H9 (cell line): ENCODE data around the gene GABRB1. TPM values are rescaled to one million over a fixed set of nuclear protein-coding genes. Genes with fewer than 3 reads are reported as not detected.

Experiments
- DNase-seq: peaks from one replicate; pipeline ENCODE4 v3.0.0-alpha.2; 2017
- H2AFZ ChIP-seq: one replicate; pipeline ENCODE4 v1.6.1; 2013; ENCODE audit warnings: mild to moderate bottlenecking, low read length, control low read depth, moderate library complexity
- H2AK5ac ChIP-seq: 2 replicates; pipeline ENCODE4 v1.6.1; 2013; ENCODE audit warnings: low read length, control low read depth, mixed read lengths; ENCODE audit not compliant: insufficient read length
- H2BK120ac ChIP-seq: one replicate; pipeline ENCODE4 v1.6.1; 2013; ENCODE audit warnings: low read depth, mild to moderate bottlenecking, low read length, control low read depth, inconsistent platforms; ENCODE audit not compliant: poor library complexity, severe bottlenecking
- H2BK12ac ChIP-seq: 2 replicates; pipeline ENCODE4 v1.6.1; 2013; ENCODE audit warnings: low read length, control low read depth, mixed read lengths, low read depth; ENCODE audit not compliant: insufficient read length
- H2BK15ac ChIP-seq: 2 replicates; pipeline ENCODE4 v1.6.1; 2013; ENCODE audit warnings: low read depth, low read length, control low read depth
- H2BK20ac ChIP-seq: one replicate; pipeline ENCODE4 v1.6.1; 2013; ENCODE audit warnings: low read depth, mild to moderate bottlenecking, low read length, control low read depth, inconsistent platforms; ENCODE audit not compliant: poor library complexity, severe bottlenecking
- H2BK5ac ChIP-seq: 2 replicates; pipeline ENCODE4 v1.6.1; 2013; ENCODE audit warnings: low read length, control low read depth, mixed read lengths; ENCODE audit not compliant: insufficient read length
- H3K14ac ChIP-seq: 2 replicates; pipeline ENCODE4 v1.6.1; 2013; ENCODE audit warnings: low read length, control low read depth; ENCODE audit not compliant: insufficient read depth
- H3K18ac ChIP-seq: 2 replicates; pipeline ENCODE4 v1.6.1; 2013; ENCODE audit warnings: low read depth, mild to moderate bottlenecking, mixed read lengths, low read length, control low read depth; ENCODE audit not compliant: insufficient read length
- H3K23ac ChIP-seq: 2 replicates; pipeline ENCODE4 v1.6.1; 2013; ENCODE audit warnings: low read length, control low read depth, mixed read lengths, low read depth; ENCODE audit not compliant: insufficient read length
- H3K23me2 ChIP-seq: 2 replicates; pipeline ENCODE4 v1.6.1; 2013; ENCODE audit warnings: low read depth, mild to moderate bottlenecking, mixed read lengths, low read length, control low read depth; ENCODE audit not compliant: insufficient read length, poor library complexity, severe bottlenecking
- H3K27ac ChIP-seq: 2 replicates; pipeline ENCODE4 v1.5.1; 2013; ENCODE audit warnings: low read length, control low read depth, mixed read lengths, low read depth; ENCODE audit not compliant: insufficient read length
- H3K27me3 ChIP-seq: 2 replicates; pipeline ENCODE4 v1.6.1; 2013; ENCODE audit warnings: low read length, control low read depth, inconsistent platforms; ENCODE audit not compliant: insufficient read depth
- H3K4ac ChIP-seq: 2 replicates; pipeline ENCODE4 v1.6.1; 2013; ENCODE audit warnings: low read depth, mild to moderate bottlenecking, control low read depth, inconsistent platforms, low read length, moderate library complexity
- H3K4me1 ChIP-seq: 2 replicates; pipeline ENCODE4 v1.6.1; 2013; ENCODE audit warnings: low read length, control low read depth, inconsistent platforms; ENCODE audit not compliant: insufficient read depth
- H3K4me2 ChIP-seq: 2 replicates; pipeline ENCODE4 v1.6.1; 2013; ENCODE audit warnings: low read length, control low read depth, mixed read lengths; ENCODE audit not compliant: insufficient read length, insufficient read depth
- H3K56ac ChIP-seq: 2 replicates; pipeline ENCODE4 v1.6.1; 2013; ENCODE audit warnings: low read depth, mild to moderate bottlenecking, mixed read lengths, low read length, control low read depth; ENCODE audit not compliant: insufficient read length
- H3K79me1 ChIP-seq: 2 replicates; pipeline ENCODE4 v1.6.1; 2013; ENCODE audit warnings: low read depth, mild to moderate bottlenecking, moderate library complexity, low read length, control low read depth, inconsistent platforms; ENCODE audit not compliant: insufficient read depth, poor library complexity, severe bottlenecking
- H3K79me2 ChIP-seq: 2 replicates; pipeline ENCODE4 v1.6.1; 2013; ENCODE audit warnings: low read length, control low read depth, inconsistent platforms; ENCODE audit not compliant: insufficient read depth
- H3K9ac ChIP-seq: 2 replicates; pipeline ENCODE4 v1.6.1; 2013; ENCODE audit warnings: low read length, control low read depth, mixed read lengths; ENCODE audit not compliant: insufficient read length; ENCODE audit errors: extremely low read depth
- H3K9me3 ChIP-seq: one replicate; pipeline ENCODE4 v1.6.1; 2013; ENCODE audit warnings: low read depth, low read length, inconsistent platforms; ENCODE audit not compliant: control insufficient read depth
- H3T11ph ChIP-seq: one replicate; pipeline ENCODE4 v1.6.1; 2013; ENCODE audit warnings: mild to moderate bottlenecking, low read length, control low read depth, inconsistent platforms
- H4K20me1 ChIP-seq: one replicate; pipeline ENCODE4 v1.6.1; 2013; ENCODE audit not compliant: control insufficient read depth, insufficient read length, insufficient read depth
- H4K5ac ChIP-seq: 2 replicates; pipeline ENCODE4 v1.6.1; 2013; ENCODE audit warnings: low read depth, mild to moderate bottlenecking, mixed read lengths, low read length, control low read depth; ENCODE audit not compliant: insufficient read length
- H4K8ac ChIP-seq: replicated peaks from 2 replicates; pipeline ENCODE4 v1.6.1; 2013; ENCODE audit warnings: low read length, control low read depth, mixed read lengths, low read depth; ENCODE audit not compliant: insufficient read length
- H4K91ac ChIP-seq: 2 replicates; pipeline ENCODE4 v1.6.1; 2013; ENCODE audit warnings: low read depth, mild to moderate bottlenecking, moderate library complexity, mixed read lengths, low read length, control low read depth; ENCODE audit not compliant: insufficient read length
- H3K27ac Mint-ChIP-seq, 3 experiments: 2 replicates in 2 of 3; 3 replicates in 1 of 3; pipeline ENCODE4 v1.8.0; 2020 to 2021; ENCODE audit warnings: mixed read lengths in 3 of 3, mild to moderate bottlenecking in 1 of 3, moderate library complexity in 1 of 3
- H3K27me3 Mint-ChIP-seq: 2 replicates; pipeline ENCODE4 v1.8.0; 2021; ENCODE audit warnings: low read depth, mild to moderate bottlenecking, moderate library complexity, mixed read lengths
- H3K36me3 Mint-ChIP-seq, 3 experiments: 2 replicates in 2 of 3; 3 replicates in 1 of 3; pipeline ENCODE4 v1.8.0; 2020 to 2021; ENCODE audit warnings: low read depth in 3 of 3, mixed read lengths in 3 of 3; ENCODE audit not compliant: insufficient read depth in 1 of 3
- H3K4me1 Mint-ChIP-seq, 2 experiments: 2 replicates each; pipeline ENCODE4 v1.8.0; 2020; ENCODE audit warnings: mixed read lengths in 2 of 2
- H3K4me3 Mint-ChIP-seq, 2 experiments: 2 replicates in 1 of 2; 3 replicates in 1 of 2; pipeline ENCODE4 v1.8.0; 2020 to 2021; ENCODE audit warnings: mild to moderate bottlenecking in 2 of 2, mixed read lengths in 2 of 2, moderate library complexity in 1 of 2
- H3K9me3 Mint-ChIP-seq, 2 experiments: 2 replicates in 1 of 2; 3 replicates in 1 of 2; pipeline ENCODE4 v1.8.0; 2020; ENCODE audit warnings: mild to moderate bottlenecking in 2 of 2, mixed read lengths in 2 of 2, moderate library complexity in 1 of 2
- WGBS: extraction: QIAGEN DNeasy Blood & Tissue Kit; methylation state at CpG from one replicate; pipeline ENCODE4 v1.1.7; 2013; ENCODE audit warnings: missing lambda C conversion rate, low lambda C conversion rate, mixed read lengths; ENCODE audit not compliant: insufficient read length; ENCODE audit errors: extremely low coverage; 5-methylcytosine and 5-hydroxymethylcytosine counted together
- total RNA-seq: library from RNA; stranded (reverse); gene quantifications from 2 replicates; pipeline ENCODE4 v1.2.1, GENCODE V29; 2021
- TF ChIP-seq, protein P1 (sequence below): fragments of 200-600 bp; sonication (generic); conservative IDR thresholded peaks from 3 replicates; pipeline ENCODE4 v1.8.0; 2021; ENCODE audit warnings: antibody characterized with exemption, mild to moderate bottlenecking

The GABRB1 gene
- total RNA-seq, 1 experiment from 2014 or later: 0.39 TPM

DNA sequence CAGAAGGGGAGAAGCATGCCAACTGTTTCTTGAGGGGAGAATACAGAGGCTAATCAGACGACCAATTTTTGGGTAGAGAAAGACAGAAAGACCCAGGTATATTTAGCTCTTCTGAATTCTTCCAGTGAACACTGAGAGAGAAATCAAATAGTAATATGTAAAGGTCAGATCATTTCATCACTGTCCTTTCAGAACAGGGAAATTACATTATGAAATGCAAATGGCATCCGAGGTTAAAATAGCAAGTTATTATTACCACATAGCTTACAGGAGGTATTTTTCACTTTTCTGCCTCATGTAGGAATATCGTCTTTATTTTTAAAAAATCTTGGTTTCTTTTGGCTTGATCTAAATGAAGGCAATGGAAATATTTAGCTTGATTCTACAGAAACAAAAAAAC lies 18.0 kb downstream of the GABRB1 start:
- no CpG with 5 or more reads among the region's 3 CpGs for WGBS
- no peak overlapping the region for H4K91ac ChIP-seq
- H3K9ac ChIP-seq: no peak overlapping the region
- no peak overlapping the region for H3K18ac ChIP-seq
- no peaks in the 10 kb centered on the region for H3K27me3 ChIP-seq
- H4K8ac ChIP-seq: no peak overlapping the region
- no peak overlapping the region for H3K14ac ChIP-seq
- H2AFZ ChIP-seq: no peak overlapping the region
- no peaks in the 10 kb centered on the region for H3K9me3 ChIP-seq
- H2BK20ac ChIP-seq: no peak overlapping the region
- no peak overlapping the region for H3T11ph ChIP-seq
- H4K20me1 ChIP-seq: no peaks in the 10 kb centered on the region
- Mint-ChIP-seq H3K36me3 (no peaks in the 10 kb centered on the region), H3K4me3 (no peak overlapping the region), H3K27me3 (no peaks in the 10 kb centered on the region), H3K4me1 (peaks cover 8 to 10% of the 10 kb centered on the region in 2 experiments), H3K27ac (no peak overlapping the region), H3K9me3 (no peaks in the 10 kb centered on the region)
- no peaks in the 10 kb centered on the region for H3K79me1 ChIP-seq
- no peak overlapping the region for H2BK5ac ChIP-seq
- H3K27ac ChIP-seq: no peak overlapping the region
- H3K56ac ChIP-seq: no peak overlapping the region
- H3K4me1 ChIP-seq: no peaks in the 10 kb centered on the region; the same call in 1 of the 2 replicates
- no peaks in the 10 kb centered on the region for H3K23me2 ChIP-seq
- no peak overlapping the region for H2BK15ac ChIP-seq
- H2BK120ac ChIP-seq: no peak overlapping the region
- TF ChIP-seq, protein P1, sequence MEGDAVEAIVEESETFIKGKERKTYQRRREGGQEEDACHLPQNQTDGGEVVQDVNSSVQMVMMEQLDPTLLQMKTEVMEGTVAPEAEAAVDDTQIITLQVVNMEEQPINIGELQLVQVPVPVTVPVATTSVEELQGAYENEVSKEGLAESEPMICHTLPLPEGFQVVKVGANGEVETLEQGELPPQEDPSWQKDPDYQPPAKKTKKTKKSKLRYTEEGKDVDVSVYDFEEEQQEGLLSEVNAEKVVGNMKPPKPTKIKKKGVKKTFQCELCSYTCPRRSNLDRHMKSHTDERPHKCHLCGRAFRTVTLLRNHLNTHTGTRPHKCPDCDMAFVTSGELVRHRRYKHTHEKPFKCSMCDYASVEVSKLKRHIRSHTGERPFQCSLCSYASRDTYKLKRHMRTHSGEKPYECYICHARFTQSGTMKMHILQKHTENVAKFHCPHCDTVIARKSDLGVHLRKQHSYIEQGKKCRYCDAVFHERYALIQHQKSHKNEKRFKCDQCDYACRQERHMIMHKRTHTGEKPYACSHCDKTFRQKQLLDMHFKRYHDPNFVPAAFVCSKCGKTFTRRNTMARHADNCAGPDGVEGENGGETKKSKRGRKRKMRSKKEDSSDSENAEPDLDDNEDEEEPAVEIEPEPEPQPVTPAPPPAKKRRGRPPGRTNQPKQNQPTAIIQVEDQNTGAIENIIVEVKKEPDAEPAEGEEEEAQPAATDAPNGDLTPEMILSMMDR: no peak
- H3K4me2 ChIP-seq: no peak overlapping the region
- no peak overlapping the region for H4K5ac ChIP-seq
- H2AK5ac ChIP-seq: no peak overlapping the region
- H3K79me2 ChIP-seq: no peaks in the 10 kb centered on the region
- DNase-seq: no peak
- H3K4ac ChIP-seq: no peak overlapping the region
- H2BK12ac ChIP-seq: no peak overlapping the region
- no peak overlapping the region for H3K23ac ChIP-seq
